ENCODE results near the gene RAVER2. TPM values are rescaled to one million over a fixed set of nuclear protein-coding genes. Genes with fewer than 3 reads are reported as not detected.

RAVER2 gene
- total RNA-seq, 4 donors from 2014 or later = 46.8 to 94.5 (median 71.0) TPM

- H3K27ac ChIP-seq = no peak overlapping the region
- no peak for TF ChIP-seq POLR2A (IDR thresholded peaks at IDR 0.05)
- TF ChIP-seq CTCF (IDR thresholded peaks at IDR 0.05) = no peak
- no peak for TF ChIP-seq POLR2AphosphoS5 (IDR thresholded peaks at IDR 0.05)
- no peak for TF ChIP-seq EP300 (IDR thresholded peaks at IDR 0.05; ENCODE audit: low read depth)
- DNase-seq = no peak
- WGBS, 2 donors (ENCODE audit: low coverage in 1 of 2) = 94% methylated on average over 4 of the region's 4 CpGs; no CpG with 5 or more reads in 1 of the 2 donors
- no peaks in the 10 kb centered on the region for H3K27me3 ChIP-seq
- H3K9me3 ChIP-seq = no peaks in the 10 kb centered on the region
- H3K4me3 ChIP-seq = no peak overlapping the region
- intact Hi-C loops (cut with DNase I; ENCODE audit: low total_unique reads) (no loop called here), in situ Hi-C loops (cut with MboI; ENCODE audit: low pct_ligation_motif_present in 1 of 4, low pct_unique_long_range_greater_than_20kb in 1 of 4, low sequenced_read_pairs in 3 of 4) (loop anchor here in 1 of 4 donors (25.0 kb wide), 1 partner anchor 585 kb away; no protein-coding TSS in a partner anchor)
- H3K36me3 ChIP-seq = peaks cover 0 to 46% (median 10%) of the 10 kb centered on the region in 4 donors
- H3K4me1 ChIP-seq = no peaks in the 10 kb centered on the region
These were observed 102.8 kb downstream of the RAVER2 start for GRCh38 chr1:64847666-64848065.

GRCh38 chr1:64848136-64848535 lies 103.3 kb downstream of the RAVER2 start:
- no peaks in the 10 kb centered on the region for H3K27me3 ChIP-seq
- no peak overlapping the region for H3K27ac ChIP-seq
- H3K4me3 ChIP-seq = no peak overlapping the region
- TF ChIP-seq POLR2AphosphoS5 (IDR thresholded peaks at IDR 0.05) = no peak
- no peak for TF ChIP-seq EP300 (IDR thresholded peaks at IDR 0.05; ENCODE audit: low read depth)
- TF ChIP-seq CTCF (IDR thresholded peaks at IDR 0.05) = no peak
- no peak for TF ChIP-seq POLR2A (IDR thresholded peaks at IDR 0.05)
- WGBS, 2 donors (ENCODE audit: low coverage in 1 of 2) = 92% methylated on average over 3 of the region's 3 CpGs; no CpG with 5 or more reads in 1 of the 2 donors
- intact Hi-C loops (cut with DNase I; ENCODE audit: low total_unique reads) = no loop called here
- H3K36me3 ChIP-seq = peaks cover 0 to 45% (median 10%) of the 10 kb centered on the region in 4 donors
- no peaks in the 10 kb centered on the region for H3K9me3 ChIP-seq
- no peaks in the 10 kb centered on the region for H3K4me1 ChIP-seq
- DNase-seq = no peak
- in situ Hi-C loops (cut with MboI; ENCODE audit: low pct_ligation_motif_present in 1 of 4, low pct_unique_long_range_greater_than_20kb in 1 of 4, low sequenced_read_pairs in 3 of 4) = loop anchor here in 1 of 4 donors (25.0 kb wide), 1 partner anchor 586 kb away; no protein-coding TSS in a partner anchor

- intact Hi-C loops (cut with DNase I; ENCODE audit: low total_unique reads) = no loop called here
- H3K27me3 ChIP-seq = no peaks in the 10 kb centered on the region
- 67 to 86% methylated on average over 2 to 4 of the region's 4 CpGs for WGBS, 2 donors (ENCODE audit: low coverage in 1 of 2)
- no peak for TF ChIP-seq EP300 (IDR thresholded peaks at IDR 0.05; ENCODE audit: low read depth)
- no peak for TF ChIP-seq POLR2A (IDR thresholded peaks at IDR 0.05)
- TF ChIP-seq CTCF (IDR thresholded peaks at IDR 0.05) = no peak
- TF ChIP-seq POLR2AphosphoS5 (IDR thresholded peaks at IDR 0.05) = no peak
- no peaks in the 10 kb centered on the region for H3K9me3 ChIP-seq
- H3K27ac ChIP-seq = no peak overlapping the region
- in situ Hi-C loops (cut with MboI; ENCODE audit: low pct_ligation_motif_present in 1 of 4, low pct_unique_long_range_greater_than_20kb in 1 of 4, low sequenced_read_pairs in 3 of 4) = loop anchor here in 1 of 4 donors (25.0 kb wide), 1 partner anchor 587 kb away; no protein-coding TSS in a partner anchor
- H3K4me1 ChIP-seq = no peaks in the 10 kb centered on the region
- no peak overlapping the region for H3K4me3 ChIP-seq
- no peak for DNase-seq
- H3K36me3 ChIP-seq = peaks cover 0 to 39% (median 12%) of the 10 kb centered on the region in 4 donors
These were observed 103.9 kb downstream of the RAVER2 start for GRCh38 chr1:64848803-64849202.

GRCh38 chr1:64849942-64850341 lies 105.1 kb downstream of the RAVER2 start:
- no peak overlapping the region for H3K4me3 ChIP-seq
- H3K36me3 ChIP-seq = peaks cover 0 to 43% (median 14%) of the 10 kb centered on the region in 4 donors
- H3K27me3 ChIP-seq = no peaks in the 10 kb centered on the region
- DNase-seq = no peak
- H3K9me3 ChIP-seq = no peaks in the 10 kb centered on the region
- intact Hi-C loops (cut with DNase I; ENCODE audit: low total_unique reads) (no loop called here), in situ Hi-C loops (cut with MboI; ENCODE audit: low pct_ligation_motif_present in 1 of 4, low pct_unique_long_range_greater_than_20kb in 1 of 4, low sequenced_read_pairs in 3 of 4) (loop anchor here (10.0 to 25.0 kb wide), 5 partner anchors 112 to 837 kb away; partner anchors contain the start of gene JAK1 (in 1 of the 4))
- 80 to 99% methylated on average over 2 to 11 of the region's 11 CpGs for WGBS, 2 donors (ENCODE audit: low coverage in 1 of 2)
- no peak for TF ChIP-seq POLR2A (IDR thresholded peaks at IDR 0.05)
- no peak for TF ChIP-seq EP300 (IDR thresholded peaks at IDR 0.05; ENCODE audit: low read depth)
- no peak for TF ChIP-seq CTCF (IDR thresholded peaks at IDR 0.05)
- no peak for TF ChIP-seq POLR2AphosphoS5 (IDR thresholded peaks at IDR 0.05)
- no peaks in the 10 kb centered on the region for H3K4me1 ChIP-seq
- no peak overlapping the region for H3K27ac ChIP-seq
